ENCODE measurements around the gene YWHAQ. TPM values are rescaled to one million over a fixed set of nuclear protein-coding genes. Genes with fewer than 3 reads are reported as not detected.
"Not testable (repeated sequence)": the region's sequence is repeated elsewhere in the genome, so short reads cannot be mapped to it uniquely, and the experiment has no call there.

The YWHAQ gene
- total RNA-seq, 2 experiments from 2014 or later, result 300 to 316 TPM

- CTCF ChIA-PET, result interaction anchor here (1.4 to 1.5 kb wide), 3 partner anchors 8 to 26 kb away, joined by 3 to 4 read pairs (median 4); partner anchors contain the start of gene YWHAQ
- ATAC-seq (no peak), DNase-seq (no peak)
- H3K36me3 Mint-ChIP-seq, result no peaks in the 10 kb centered on the region
- peaks cover 3% of the 10 kb centered on the region for H3K27me3 Mint-ChIP-seq
- no peak overlapping the region for H3K27ac Mint-ChIP-seq
- H3K4me3 Mint-ChIP-seq, result no peak overlapping the region
- peaks cover 41% of the 10 kb centered on the region for H3K4me1 Mint-ChIP-seq
- no peaks in the 10 kb centered on the region for H3K9me3 Mint-ChIP-seq (ENCODE audit: low read depth)
Measured at GRCh38 chr2:9638532-9638931, 7.7 kb upstream of the YWHAQ start.

GRCh38 chr2:9637330-9637729 is 6.5 kb upstream of the YWHAQ start:
- Mint-ChIP-seq H3K36me3 (no peaks in the 10 kb centered on the region), H3K4me3 (no peak overlapping the region), H3K4me1 (peaks cover 33% of the 10 kb centered on the region), H3K27me3 (peaks cover 6% of the 10 kb centered on the region), H3K9me3 (ENCODE audit: low read depth) (no peaks in the 10 kb centered on the region), H3K27ac (peak overlapping the region; percentile 21)
- DNase-seq (no peak), ATAC-seq (peak; percentile 59)
- CTCF ChIA-PET, result interaction anchor here (1.3 to 1.5 kb wide), 3 partner anchors 12 to 27 kb away, joined by 3 to 4 read pairs (median 4); no protein-coding TSS in a partner anchor

GRCh38 chr2:9634133-9634532 is 3.3 kb upstream of the YWHAQ start:
- Mint-ChIP-seq H3K9me3 (ENCODE audit: low read depth) (no peaks in the 10 kb centered on the region), H3K4me3 (no peak overlapping the region), H3K4me1 (peaks cover 33% of the 10 kb centered on the region), H3K36me3 (peaks cover 15% of the 10 kb centered on the region), H3K27me3 (peaks cover 11% of the 10 kb centered on the region), H3K27ac (no peak overlapping the region)
- DNase-seq (no peak), ATAC-seq (no peak)
- CTCF ChIA-PET, result interaction anchor here (1.1 to 1.3 kb wide), 3 partner anchors 13 to 69 kb away, joined by 3 to 4 read pairs (median 3); no protein-coding TSS in a partner anchor

GRCh38 chr2:9631878-9632700 is 1.3 kb upstream of the YWHAQ start:
- no peak for ATAC-seq
- H3K27ac Mint-ChIP-seq, result peak overlapping the region; percentile 60
- H3K4me1 Mint-ChIP-seq, result peaks cover 38% of the 10 kb centered on the region
- DNase-seq, result no peak
- peak overlapping the region; percentile 57 for H3K4me3 Mint-ChIP-seq
- H3K27me3 Mint-ChIP-seq, result peaks cover 8% of the 10 kb centered on the region
- CTCF ChIA-PET, result interaction anchor here (0.7 to 3.1 kb wide), 3 partner anchors 14 to 138 kb away, joined by 3 to 16 read pairs (median 4); no protein-coding TSS in a partner anchor
- H3K36me3 Mint-ChIP-seq, result peaks cover 34% of the 10 kb centered on the region
- H3K9me3 Mint-ChIP-seq (ENCODE audit: low read depth), result no peaks in the 10 kb centered on the region

- Mint-ChIP-seq H3K27ac (peak overlapping the region; percentile 91), H3K4me1 (peaks cover 42% of the 10 kb centered on the region), H3K4me3 (peak overlapping the region; percentile 99), H3K9me3 (ENCODE audit: low read depth) (no peaks in the 10 kb centered on the region), H3K36me3 (peaks cover 41% of the 10 kb centered on the region), H3K27me3 (peaks cover 8% of the 10 kb centered on the region)
- CTCF ChIA-PET, result interaction anchor here (0.7 to 3.1 kb wide), 7 partner anchors 24 to 139 kb away, joined by 3 to 16 read pairs (median 4); no protein-coding TSS in a partner anchor
- DNase-seq, result no peak
- ATAC-seq, result no peak
Measured at GRCh38 chr2:9631553-9631819, 689 bp upstream of the YWHAQ start.

GRCh38 chr2:9630117-9630735 is 571 bp downstream of the YWHAQ start:
- peaks cover 55% of the 10 kb centered on the region for H3K4me1 Mint-ChIP-seq
- peaks cover 51% of the 10 kb centered on the region for H3K36me3 Mint-ChIP-seq
- peaks cover 8% of the 10 kb centered on the region for H3K27me3 Mint-ChIP-seq

GRCh38 chr2:9629222-9630116 is 1.3 kb downstream of the YWHAQ start:
- Mint-ChIP-seq H3K27ac (peak overlapping the region; percentile 94), H3K36me3 (peaks cover 52% of the 10 kb centered on the region), H3K27me3 (peaks cover 8% of the 10 kb centered on the region), H3K4me1 (peaks cover 56% of the 10 kb centered on the region), H3K9me3 (ENCODE audit: low read depth) (no peaks in the 10 kb centered on the region), H3K4me3 (peak overlapping the region; percentile 99)
- CTCF ChIA-PET, result interaction anchor here (0.7 to 3.1 kb wide), 11 partner anchors 9 to 170 kb away, joined by 3 to 16 read pairs (median 5); no protein-coding TSS in a partner anchor
- peak; percentile 65 for DNase-seq
- ATAC-seq, result no peak

More at GRCh38 chr2:9630117-9630735, 571 bp downstream of the YWHAQ start:
- DNase-seq (peak; percentile 83), ATAC-seq (peak; percentile 59)
- peak overlapping the region; percentile 94 for H3K27ac Mint-ChIP-seq
- H3K4me3 Mint-ChIP-seq, result peak overlapping the region; percentile 99
- CTCF ChIA-PET, result interaction anchor here (1.0 to 3.1 kb wide), 15 partner anchors 9 to 169 kb away, joined by 3 to 16 read pairs (median 4); no protein-coding TSS in a partner anchor
- H3K9me3 Mint-ChIP-seq (ENCODE audit: low read depth), result no peaks in the 10 kb centered on the region

- Mint-ChIP-seq H3K27ac (peak overlapping the region; percentile 50), H3K9me3 (ENCODE audit: low read depth) (no peaks in the 10 kb centered on the region), H3K27me3 (peaks cover 5% of the 10 kb centered on the region), H3K4me1 (peaks cover 71% of the 10 kb centered on the region), H3K4me3 (peak overlapping the region; percentile 99), H3K36me3 (peaks cover 71% of the 10 kb centered on the region)
- ATAC-seq, result no peak
- CTCF ChIA-PET, result no interaction called here
- no peak for DNase-seq
Measured at GRCh38 chr2:9627310-9627709, 3.5 kb downstream of the YWHAQ start.

GRCh38 chr2:9623151-9623550 is 7.6 kb downstream of the YWHAQ start:
- peaks cover 63% of the 10 kb centered on the region for H3K36me3 Mint-ChIP-seq
- no peak overlapping the region for H3K27ac Mint-ChIP-seq
- no peak for ATAC-seq

GRCh38 chr2:9621655-9622054 is 9.1 kb downstream of the YWHAQ start:
- H3K4me3 Mint-ChIP-seq; H3K27me3 Mint-ChIP-seq; H3K27ac Mint-ChIP-seq; DNase-seq; H3K9me3 Mint-ChIP-seq (ENCODE audit: low read depth); ATAC-seq: not testable (repeated sequence)
- CTCF ChIA-PET, result interaction anchor here (1.5 kb wide), 1 partner anchor 12 kb away, joined by 3 read pairs; no protein-coding TSS in a partner anchor
- peaks cover 60% of the 10 kb centered on the region for H3K36me3 Mint-ChIP-seq
- H3K4me1 Mint-ChIP-seq, result peaks cover 80% of the 10 kb centered on the region

More at GRCh38 chr2:9623151-9623550, 7.6 kb downstream of the YWHAQ start:
- DNase-seq, result no peak
- H3K4me1 Mint-ChIP-seq, result peaks cover 83% of the 10 kb centered on the region
- CTCF ChIA-PET, result interaction anchor here (0.7 kb wide), 1 partner anchor 67 kb away, joined by 3 read pairs; no protein-coding TSS in a partner anchor
- no peaks in the 10 kb centered on the region for H3K9me3 Mint-ChIP-seq (ENCODE audit: low read depth)
- H3K4me3 Mint-ChIP-seq, result no peak overlapping the region
- no peaks in the 10 kb centered on the region for H3K27me3 Mint-ChIP-seq

GRCh38 chr2:9618410-9618809 is 12.4 kb downstream of the YWHAQ start:
- ATAC-seq, result peak; percentile 95
- Mint-ChIP-seq H3K4me1 (peaks cover 87% of the 10 kb centered on the region), H3K9me3 (ENCODE audit: low read depth) (no peaks in the 10 kb centered on the region), H3K27ac (peak overlapping the region; percentile 85), H3K27me3 (no peaks in the 10 kb centered on the region), H3K36me3 (peaks cover 64% of the 10 kb centered on the region), H3K4me3 (peak overlapping the region; percentile 62)
- DNase-seq, result peak; percentile 75
- CTCF ChIA-PET, result interaction anchor here (0.8 to 2.8 kb wide), 6 partner anchors 12 to 130 kb away, joined by 3 to 11 read pairs (median 4); partner anchors contain the start of gene YWHAQ

- H3K4me3 Mint-ChIP-seq, result peak overlapping the region; percentile 62
- H3K36me3 Mint-ChIP-seq, result peaks cover 61% of the 10 kb centered on the region
Measured at GRCh38 chr2:9617749-9618148, 13.0 kb downstream of the YWHAQ start.

More at GRCh38 chr2:9617749-9618148, 13.0 kb downstream of the YWHAQ start:
- Mint-ChIP-seq H3K4me1 (peaks cover 87% of the 10 kb centered on the region), H3K27me3 (no peaks in the 10 kb centered on the region), H3K9me3 (ENCODE audit: low read depth) (no peaks in the 10 kb centered on the region), H3K27ac (peak overlapping the region; percentile 85)
- DNase-seq (no peak), ATAC-seq (no peak)
- CTCF ChIA-PET, result interaction anchor here (0.8 to 2.1 kb wide), 8 partner anchors 10 to 131 kb away, joined by 3 to 8 read pairs (median 4); partner anchors contain the start of gene YWHAQ

Data from activated CD8-positive, alpha-beta memory T cell treated with anti-CD3 and anti-CD28 coated beads, Interleukin-2, amount 10 ng/mL, durations not matched to agents 7 days and 5 days (primary cell).